Measurements from ENCODE around the gene ZDHHC17.
"Not testable (repeated sequence)": the region's sequence is repeated elsewhere in the genome, so short reads cannot be mapped to it uniquely, and the experiment has no call there.

Gene ZDHHC17, protein sequence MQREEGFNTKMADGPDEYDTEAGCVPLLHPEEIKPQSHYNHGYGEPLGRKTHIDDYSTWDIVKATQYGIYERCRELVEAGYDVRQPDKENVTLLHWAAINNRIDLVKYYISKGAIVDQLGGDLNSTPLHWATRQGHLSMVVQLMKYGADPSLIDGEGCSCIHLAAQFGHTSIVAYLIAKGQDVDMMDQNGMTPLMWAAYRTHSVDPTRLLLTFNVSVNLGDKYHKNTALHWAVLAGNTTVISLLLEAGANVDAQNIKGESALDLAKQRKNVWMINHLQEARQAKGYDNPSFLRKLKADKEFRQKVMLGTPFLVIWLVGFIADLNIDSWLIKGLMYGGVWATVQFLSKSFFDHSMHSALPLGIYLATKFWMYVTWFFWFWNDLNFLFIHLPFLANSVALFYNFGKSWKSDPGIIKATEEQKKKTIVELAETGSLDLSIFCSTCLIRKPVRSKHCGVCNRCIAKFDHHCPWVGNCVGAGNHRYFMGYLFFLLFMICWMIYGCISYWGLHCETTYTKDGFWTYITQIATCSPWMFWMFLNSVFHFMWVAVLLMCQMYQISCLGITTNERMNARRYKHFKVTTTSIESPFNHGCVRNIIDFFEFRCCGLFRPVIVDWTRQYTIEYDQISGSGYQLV

GRCh38 chr12:76763746-76764675 is at the start of gene ZDHHC17:
Gene ZDHHC17 (plus strand): TSS chr12:76764115. CDS start chr12:76764237, 122 bp downstream.
- Mint-ChIP-seq H3K27ac (peak within 1 kb of the TSS; percentile 97), H3K36me3 (peaks cover 8% of the 10 kb centered on the region), H3K9me3 (no peaks in the 10 kb centered on the region), H3K4me1 (peaks cover 37% of the 10 kb centered on the region), H3K4me3 (peak within 1 kb of the TSS; percentile 95), H3K27me3 (peaks cover 17% of the 10 kb centered on the region)
- DNase-seq: peak; percentile 95
- CTCF ChIA-PET: no interaction called here

- Mint-ChIP-seq H3K4me3 (no peak overlapping the region), H3K4me1 (no peaks in the 10 kb centered on the region), H3K9me3 (no peaks in the 10 kb centered on the region), H3K27me3 (no peaks in the 10 kb centered on the region), H3K36me3 (no peaks in the 10 kb centered on the region), H3K27ac (no peak overlapping the region)
- CTCF ChIA-PET: no interaction called here
- no peak for DNase-seq
These were observed 49.5 kb upstream of the ZDHHC17 start for GRCh38 chr12:76714415-76714814.

- DNase-seq: no peak
- H3K4me3 Mint-ChIP-seq: no peak overlapping the region
- H3K27ac Mint-ChIP-seq: no peak overlapping the region
- no peaks in the 10 kb centered on the region for H3K36me3 Mint-ChIP-seq
- H3K4me1 Mint-ChIP-seq: no peaks in the 10 kb centered on the region
- no peaks in the 10 kb centered on the region for H3K9me3 Mint-ChIP-seq
- H3K27me3 Mint-ChIP-seq: no peaks in the 10 kb centered on the region
- CTCF ChIA-PET: no interaction called here
These were observed 49.1 kb upstream of the ZDHHC17 start for GRCh38 chr12:76714861-76715260.

DNA sequence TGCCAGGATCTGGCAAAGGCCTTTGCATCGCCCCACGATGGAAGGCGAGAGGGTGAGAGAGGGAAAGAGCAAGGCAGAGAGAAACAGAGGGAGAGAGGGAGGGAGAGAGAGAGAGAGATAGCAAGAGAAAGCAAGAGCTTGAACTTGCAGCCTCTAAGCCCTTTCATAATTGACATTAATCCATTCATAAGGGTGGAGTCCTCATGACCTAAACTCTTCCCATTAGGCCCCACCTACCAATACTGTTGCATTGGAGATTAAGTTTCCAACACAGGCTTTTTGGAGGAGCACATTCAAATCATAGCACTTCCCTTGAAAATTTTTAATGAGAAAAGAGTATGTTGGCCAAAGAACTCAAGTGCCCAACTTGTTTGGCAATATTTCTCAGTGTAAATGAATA is 48.6 kb upstream of the ZDHHC17 start:
- Mint-ChIP-seq H3K36me3 (no peaks in the 10 kb centered on the region), H3K27ac (no peak overlapping the region), H3K4me3 (no peak overlapping the region), H3K9me3 (no peaks in the 10 kb centered on the region), H3K27me3 (no peaks in the 10 kb centered on the region), H3K4me1 (no peaks in the 10 kb centered on the region)
- CTCF ChIA-PET: no interaction called here
- no peak for DNase-seq

DNA sequence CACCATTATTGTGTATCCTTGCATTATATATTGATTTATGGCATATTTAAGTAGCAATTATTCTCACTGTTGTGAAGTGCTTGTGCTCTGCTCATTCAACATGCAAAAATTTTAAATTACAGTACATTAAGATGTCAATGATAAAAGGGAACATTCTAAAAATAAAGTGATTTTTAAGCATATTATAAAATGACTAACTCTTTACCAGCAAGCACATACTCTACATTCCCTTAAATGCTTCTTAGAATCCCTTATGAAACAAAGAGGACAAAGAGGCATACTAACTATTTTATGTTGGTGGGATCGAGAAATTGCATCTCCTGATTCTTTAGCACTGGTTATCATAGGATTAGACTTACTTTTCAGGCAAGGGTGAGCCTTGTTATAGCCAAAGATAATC is 46.6 kb upstream of the ZDHHC17 start:
- DNase-seq: no peak
- no peak overlapping the region for H3K4me3 Mint-ChIP-seq
- H3K4me1 Mint-ChIP-seq: no peaks in the 10 kb centered on the region
- CTCF ChIA-PET: no interaction called here
- H3K36me3 Mint-ChIP-seq: no peaks in the 10 kb centered on the region
- H3K27ac Mint-ChIP-seq: no peak overlapping the region
- H3K9me3 Mint-ChIP-seq: no peaks in the 10 kb centered on the region
- H3K27me3 Mint-ChIP-seq: no peaks in the 10 kb centered on the region

- Mint-ChIP-seq H3K9me3 (no peaks in the 10 kb centered on the region), H3K27ac (no peak overlapping the region), H3K27me3 (no peaks in the 10 kb centered on the region), H3K4me1 (no peaks in the 10 kb centered on the region), H3K4me3 (no peak overlapping the region), H3K36me3 (no peaks in the 10 kb centered on the region)
- CTCF ChIA-PET: no interaction called here
- no peak for DNase-seq
These were observed 44.5 kb upstream of the ZDHHC17 start for GRCh38 chr12:76719171-76720041.

DNA sequence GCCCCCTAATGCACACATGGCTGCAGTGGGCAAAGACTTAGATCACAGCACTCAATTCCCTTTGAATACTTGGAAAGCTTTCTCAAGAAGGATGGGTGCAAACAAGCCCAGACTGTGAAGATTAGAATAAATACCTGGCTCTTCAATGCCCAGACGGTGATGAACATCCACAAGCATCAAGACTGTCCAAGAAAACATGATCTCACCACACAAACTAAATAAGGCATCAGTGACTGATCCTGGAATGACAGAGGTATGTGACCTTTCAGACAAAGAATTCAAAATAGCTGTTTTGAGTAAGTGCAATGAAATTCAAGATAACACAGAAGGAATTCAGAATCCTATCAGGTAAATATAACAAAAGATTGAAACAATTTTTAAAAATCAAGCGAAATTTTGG is 43.8 kb upstream of the ZDHHC17 start:
- H3K4me3 Mint-ChIP-seq: no peak overlapping the region
- no peaks in the 10 kb centered on the region for H3K4me1 Mint-ChIP-seq
- CTCF ChIA-PET: no interaction called here
- H3K9me3 Mint-ChIP-seq: no peaks in the 10 kb centered on the region
- H3K27ac Mint-ChIP-seq: no peak overlapping the region
- DNase-seq: no peak
- H3K27me3 Mint-ChIP-seq: no peaks in the 10 kb centered on the region
- no peaks in the 10 kb centered on the region for H3K36me3 Mint-ChIP-seq

- no peaks in the 10 kb centered on the region for H3K4me1 Mint-ChIP-seq
- no peaks in the 10 kb centered on the region for H3K27me3 Mint-ChIP-seq
- no peak overlapping the region for H3K27ac Mint-ChIP-seq
- no peak overlapping the region for H3K4me3 Mint-ChIP-seq
- H3K9me3 Mint-ChIP-seq: no peaks in the 10 kb centered on the region
- no peaks in the 10 kb centered on the region for H3K36me3 Mint-ChIP-seq
- CTCF ChIA-PET: no interaction called here
- DNase-seq: no peak
These were observed 37.3 kb upstream of the ZDHHC17 start for GRCh38 chr12:76726626-76727025.

DNA sequence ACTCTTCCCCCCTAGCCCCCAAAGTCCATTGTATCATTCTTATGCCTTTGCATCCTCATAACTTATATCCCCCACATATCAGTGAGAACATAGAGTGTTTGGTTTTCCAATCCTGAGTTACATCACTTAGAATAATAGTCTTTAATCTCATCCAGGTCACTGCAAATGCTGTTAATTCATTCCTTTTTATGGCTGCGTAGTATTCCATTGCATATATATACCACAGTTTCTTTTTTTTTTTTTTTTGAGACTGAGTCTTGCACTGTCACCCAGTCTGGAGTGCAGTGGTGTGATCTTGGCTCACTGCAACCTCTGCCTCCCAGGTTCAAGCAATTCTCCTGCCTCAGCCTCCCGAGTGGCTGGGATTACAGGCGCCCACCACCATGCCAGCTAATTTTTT is 31.7 kb upstream of the ZDHHC17 start:
- not testable (repeated sequence) for H3K36me3 Mint-ChIP-seq, H3K4me3 Mint-ChIP-seq

GRCh38 chr12:76737689-76738088 is 26.2 kb upstream of the ZDHHC17 start:
- CTCF ChIA-PET, H3K4me1 Mint-ChIP-seq, H3K4me3 Mint-ChIP-seq, H3K27me3 Mint-ChIP-seq, H3K36me3 Mint-ChIP-seq, DNase-seq, H3K27ac Mint-ChIP-seq: not testable (repeated sequence)
- H3K9me3 Mint-ChIP-seq: peaks cover 17% of the 10 kb centered on the region

More for the DNA sequence above, 31.7 kb upstream of the ZDHHC17 start:
- H3K4me1 Mint-ChIP-seq, H3K27me3 Mint-ChIP-seq, DNase-seq, CTCF ChIA-PET, H3K27ac Mint-ChIP-seq: not testable (repeated sequence)
- peaks cover 12% of the 10 kb centered on the region for H3K9me3 Mint-ChIP-seq

DNA sequence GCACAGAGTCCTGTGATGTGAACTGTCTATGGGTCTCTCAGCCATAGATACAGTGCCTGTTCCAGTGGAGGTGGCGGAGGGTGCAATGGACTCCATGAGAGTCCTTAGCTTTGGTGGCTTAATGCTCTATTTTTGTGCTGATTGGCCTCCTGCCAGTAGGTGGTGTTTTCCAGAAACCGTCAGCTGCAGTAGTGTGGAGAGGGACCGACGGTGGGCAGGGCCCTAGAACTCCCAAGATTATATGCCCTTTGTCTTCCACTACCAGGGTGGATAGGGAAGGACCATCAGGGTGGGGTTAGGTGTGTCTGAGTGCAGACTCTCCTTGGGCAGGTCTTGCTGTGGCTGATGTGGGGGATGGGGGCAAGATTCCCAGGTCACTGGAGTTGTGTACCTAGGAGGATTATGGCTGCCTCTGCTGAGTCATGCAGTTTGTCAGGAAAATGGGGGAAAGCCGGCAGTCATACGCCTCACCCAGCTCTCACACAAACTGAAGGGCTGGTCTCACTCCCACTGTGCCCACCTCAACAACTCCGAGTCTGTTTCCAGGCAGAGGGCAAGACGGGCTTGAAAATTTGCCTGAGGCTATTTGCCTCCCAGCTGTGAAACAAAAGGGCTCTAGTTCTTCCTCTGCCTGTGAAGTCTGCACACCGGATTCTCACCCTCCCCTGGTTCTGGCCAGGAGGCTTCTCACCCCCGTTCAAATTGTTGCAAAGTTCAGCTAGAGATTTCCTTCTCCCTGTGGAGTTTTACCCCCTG is 24.9 kb upstream of the ZDHHC17 start:
- H3K9me3 Mint-ChIP-seq: peaks cover 10% of the 10 kb centered on the region
- no peak overlapping the region for H3K4me3 Mint-ChIP-seq
- CTCF ChIA-PET: interaction anchor here (1.2 kb wide), 1 partner anchor 10 kb away, joined by 3 read pairs; no protein-coding TSS in a partner anchor
- no peaks in the 10 kb centered on the region for H3K36me3 Mint-ChIP-seq
- peaks cover 11% of the 10 kb centered on the region for H3K27me3 Mint-ChIP-seq
- H3K4me1 Mint-ChIP-seq: no peaks in the 10 kb centered on the region
- no peak overlapping the region for H3K27ac Mint-ChIP-seq
- DNase-seq: no peak

- Mint-ChIP-seq H3K36me3 (no peaks in the 10 kb centered on the region), H3K4me1 (no peaks in the 10 kb centered on the region), H3K27ac (no peak overlapping the region), H3K4me3 (no peak overlapping the region), H3K9me3 (peaks cover 10% of the 10 kb centered on the region), H3K27me3 (peaks cover 11% of the 10 kb centered on the region)
- CTCF ChIA-PET: interaction anchor here (1.2 kb wide), 1 partner anchor 10 kb away, joined by 3 read pairs; no protein-coding TSS in a partner anchor
- no peak for DNase-seq
These were observed 24.0 kb upstream of the ZDHHC17 start for GRCh38 chr12:76739896-76740295.

DNA sequence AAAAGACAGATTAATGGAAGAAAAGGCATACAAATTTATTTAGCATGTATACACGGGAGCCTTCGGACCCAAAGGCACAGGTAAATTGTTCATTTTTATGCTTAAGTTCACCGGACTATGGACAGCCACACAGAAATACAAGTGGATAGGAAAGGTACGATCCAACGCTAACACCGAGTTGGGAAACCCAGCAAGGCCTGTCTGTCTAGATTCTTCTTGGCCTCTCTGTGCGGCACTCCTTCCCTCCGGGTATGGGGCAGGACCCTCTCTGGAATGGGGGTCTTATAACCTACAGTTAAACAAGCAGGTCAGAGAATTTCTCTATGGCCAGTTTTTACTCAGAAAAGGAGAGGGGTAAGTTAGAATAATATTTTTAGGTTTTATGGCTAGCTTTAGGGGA is 23.4 kb upstream of the ZDHHC17 start:
- Mint-ChIP-seq H3K27me3 (peaks cover 11% of the 10 kb centered on the region), H3K27ac (no peak overlapping the region)
- CTCF ChIA-PET: no interaction called here

More for the DNA sequence above, 23.4 kb upstream of the ZDHHC17 start:
- no peak overlapping the region for H3K4me3 Mint-ChIP-seq
- H3K36me3 Mint-ChIP-seq: no peaks in the 10 kb centered on the region
- H3K4me1 Mint-ChIP-seq: no peaks in the 10 kb centered on the region
- peaks cover 10% of the 10 kb centered on the region for H3K9me3 Mint-ChIP-seq
- no peak for DNase-seq

Measured in activated naive CD4-positive, alpha-beta T cell treated with anti-CD3 and anti-CD28 coated beads, Interleukin-2, amount 10 ng/mL, durations not matched to agents 7 days and 5 days (primary cell).